Suprapubic skin (tissue), 4 donors: ENCODE data around the gene DIPK1B. TPM values are rescaled to one million over a fixed set of nuclear protein-coding genes. Genes with fewer than 3 reads are reported as not detected.

ENCODE experiments used
- DNase-seq, 2 donors: peaks; one replicate each; pipeline ENCODE4 v3.0.0-alpha.2; 2019; ENCODE audit warnings: low spot score in 2 of 2
- H3K27ac ChIP-seq: fragments of 200-600 bp; sonication (generic); one replicate; pipeline ENCODE4 v1.5.1; 2019
- H3K27me3 ChIP-seq: fragments of 200-600 bp; sonication (generic); one replicate; pipeline ENCODE4 v1.5.1; 2019
- H3K36me3 ChIP-seq: fragments of 200-600 bp; sonication (generic); one replicate; pipeline ENCODE4 v1.5.1; 2019
- H3K4me1 ChIP-seq: fragments of 200-600 bp; sonication (generic); one replicate; pipeline ENCODE4 v1.5.1; 2019
- H3K4me3 ChIP-seq: fragments of 200-600 bp; sonication (generic); one replicate; pipeline ENCODE4 v1.5.1; 2019; ENCODE audit warnings: mild to moderate bottlenecking
- H3K9me3 ChIP-seq: fragments of 200-600 bp; sonication (generic); one replicate; pipeline ENCODE4 v1.5.1; 2019
- CTCF ChIP-seq, 2 donors: fragments of 200-600 bp in 1 of 2; fragments of 450-650 bp in 1 of 2; sonication (generic) in 1 of 2; IDR thresholded peaks; one replicate each; pipeline ENCODE4 v1.5.1; 2016 to 2019; ENCODE audit warnings: antibody characterized with exemption in 2 of 2, mild to moderate bottlenecking in 1 of 2, moderate library complexity in 1 of 2
- EP300 ChIP-seq: sonication (generic); formaldehyde crosslinking; IDR thresholded peaks from one replicate; pipeline ENCODE4 v1.6.1; 2017; ENCODE audit warnings: antibody characterized with exemption
- POLR2A ChIP-seq, 2 donors: fragments of 450-650 bp; IDR thresholded peaks; one replicate each; pipeline ENCODE4 v1.6.1; 2017; ENCODE audit warnings: antibody characterized with exemption in 2 of 2, mild to moderate bottlenecking in 2 of 2, moderate library complexity in 2 of 2
- POLR2AphosphoS5 ChIP-seq, 3 donors: sonication (generic); formaldehyde crosslinking; IDR thresholded peaks; one replicate each; pipeline ENCODE4 v1.6.1; 2017; ENCODE audit warnings: antibody characterized with exemption in 3 of 3
- WGBS: methylation state at CpG from one replicate; pipeline ENCODE4 v1.1.5; 2018; 5-methylcytosine and 5-hydroxymethylcytosine counted together
- total RNA-seq, 4 donors: library from RNA; depleted of rRNA; stranded (reverse); fragments of >200 nt; gene quantifications; one replicate each; pipeline ENCODE4 v1.1.0, GENCODE V29; 2016

Gene DIPK1B
- total RNA-seq, 4 donors from 2014 or later: 3.8 to 13.1 (median 6.3) TPM

GRCh38 chr9:136692185-136693134 lies 19.9 kb upstream of the DIPK1B start:
- H3K36me3 ChIP-seq: no peaks in the 10 kb centered on the region
- TF ChIP-seq EP300 (no peak), CTCF (IDR thresholded peaks at IDR 0.05) (no peak), POLR2AphosphoS5 (IDR thresholded peaks at IDR 0.05) (no peak), POLR2A (IDR thresholded peaks at IDR 0.05) (no peak)
- no peak overlapping the region for H3K4me3 ChIP-seq
- peaks cover 7% of the 10 kb centered on the region for H3K27me3 ChIP-seq
- WGBS: 89% methylated on average over 25 of the region's 46 CpGs
- H3K27ac ChIP-seq: no peak overlapping the region
- peaks cover 34% of the 10 kb centered on the region for H3K4me1 ChIP-seq
- H3K9me3 ChIP-seq: no peaks in the 10 kb centered on the region
- DNase-seq: no peak

- no peaks in the 10 kb centered on the region for H3K9me3 ChIP-seq
- H3K4me3 ChIP-seq: no peak overlapping the region
- DNase-seq: no peak
- WGBS: 83% methylated on average over 14 of the region's 14 CpGs
- H3K36me3 ChIP-seq: no peaks in the 10 kb centered on the region
- H3K27ac ChIP-seq: no peak overlapping the region
- H3K4me1 ChIP-seq: peaks cover 31% of the 10 kb centered on the region
- no peak for TF ChIP-seq CTCF (IDR thresholded peaks at IDR 0.05)
- TF ChIP-seq EP300: no peak
- TF ChIP-seq POLR2A (IDR thresholded peaks at IDR 0.05): no peak
- TF ChIP-seq POLR2AphosphoS5 (IDR thresholded peaks at IDR 0.05): no peak
- H3K27me3 ChIP-seq: peaks cover 9% of the 10 kb centered on the region
Observed at GRCh38 chr9:136693135-136693489, 19.3 kb upstream of the DIPK1B start.

DNA sequence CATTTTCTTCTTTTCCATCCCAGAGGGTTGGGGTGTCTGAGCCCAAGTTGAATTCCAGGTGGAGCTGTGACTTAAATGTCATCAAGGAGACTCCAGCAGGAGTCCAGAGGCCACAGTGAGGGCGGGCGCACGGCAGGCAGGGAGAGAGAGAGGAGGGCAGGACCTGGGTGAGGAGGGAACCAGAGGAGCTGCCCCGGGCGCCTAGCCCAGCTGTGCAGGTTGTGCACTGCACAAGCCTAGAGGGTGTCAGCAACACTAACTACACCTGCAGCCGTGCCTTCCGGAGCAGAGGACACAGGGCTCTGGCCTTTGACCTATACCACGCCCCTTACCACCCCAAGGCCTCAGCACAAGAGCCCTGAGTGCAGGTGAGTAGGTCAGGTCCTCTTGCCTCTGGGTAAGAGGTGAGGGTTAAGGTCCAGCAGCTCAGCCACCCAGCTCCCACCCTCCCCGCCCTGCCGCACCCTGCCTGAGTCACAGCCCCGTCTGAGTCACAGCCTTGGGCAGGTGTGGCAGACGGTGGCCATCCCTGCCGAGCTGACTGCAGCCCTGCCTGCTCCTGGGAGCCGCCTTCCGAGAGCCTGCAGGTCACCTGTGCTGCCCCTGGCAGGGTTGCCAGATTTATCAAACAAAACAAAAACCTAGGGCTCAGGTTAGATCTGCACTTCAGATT lies 18.7 kb upstream of the DIPK1B start:
- no peaks in the 10 kb centered on the region for H3K36me3 ChIP-seq
- no peaks in the 10 kb centered on the region for H3K9me3 ChIP-seq
- H3K27me3 ChIP-seq: peaks cover 9% of the 10 kb centered on the region
- H3K27ac ChIP-seq: peak overlapping the region; percentile 40
- whole genome bisulfite sequencing: 56% methylated on average over 10 of the region's 15 CpGs
- no peak for DNase-seq
- no peak overlapping the region for H3K4me3 ChIP-seq
- peaks cover 31% of the 10 kb centered on the region for H3K4me1 ChIP-seq
- TF ChIP-seq EP300 (no peak), POLR2A (IDR thresholded peaks at IDR 0.05) (no peak), POLR2AphosphoS5 (IDR thresholded peaks at IDR 0.05) (no peak), CTCF (IDR thresholded peaks at IDR 0.05) (no peak)

GRCh38 chr9:136694163-136694871 lies 18.1 kb upstream of the DIPK1B start:
- no peaks in the 10 kb centered on the region for H3K9me3 ChIP-seq
- TF ChIP-seq CTCF (IDR thresholded peaks at IDR 0.05): peak; percentile 18 to 71
- TF ChIP-seq POLR2AphosphoS5 (IDR thresholded peaks at IDR 0.05): no peak
- WGBS: 26% methylated on average over 24 of the region's 32 CpGs
- H3K27me3 ChIP-seq: peaks cover 10% of the 10 kb centered on the region
- H3K27ac ChIP-seq: peak overlapping the region; percentile 40
- H3K36me3 ChIP-seq: no peaks in the 10 kb centered on the region
- H3K4me1 ChIP-seq: peaks cover 31% of the 10 kb centered on the region
- DNase-seq: no peak
- no peak overlapping the region for H3K4me3 ChIP-seq

- no peak overlapping the region for H3K27ac ChIP-seq
- no peak for DNase-seq
- H3K4me3 ChIP-seq: no peak overlapping the region
- peaks cover 31% of the 10 kb centered on the region for H3K4me1 ChIP-seq
- no peaks in the 10 kb centered on the region for H3K9me3 ChIP-seq
- TF ChIP-seq EP300 (no peak), POLR2AphosphoS5 (IDR thresholded peaks at IDR 0.05) (no peak), POLR2A (IDR thresholded peaks at IDR 0.05) (no peak), CTCF (IDR thresholded peaks at IDR 0.05) (no peak)
- 80% methylated on average over 11 of the region's 11 CpGs for WGBS
- H3K27me3 ChIP-seq: peaks cover 15% of the 10 kb centered on the region
- no peaks in the 10 kb centered on the region for H3K36me3 ChIP-seq
Observed at GRCh38 chr9:136694872-136695247, 17.5 kb upstream of the DIPK1B start.
